Measurements from ENCODE around the gene OR2T29.
"Not testable (repeated sequence)": the region's sequence is repeated elsewhere in the genome, so short reads cannot be mapped to it uniquely, and the experiment has no call there.

The OR2T29 gene

GRCh38 chr1:248585266-248585665 lies 22.7 kb upstream of the OR2T29 start:
- H3K9ac ChIP-seq (ENCODE audit: low read depth in 1 of 2, low read length in 2 of 2): no peak overlapping the region
- no peaks in the 10 kb centered on the region for H3K9me3 ChIP-seq (ENCODE audit: control insufficient read depth in 1 of 2, low read length in 2 of 2)
- no peaks in the 10 kb centered on the region for H3K4me1 ChIP-seq (ENCODE audit: control insufficient read depth in 1 of 2, insufficient read depth in 2 of 2, low read length in 2 of 2)
- H3K36me3 ChIP-seq (ENCODE audit: control insufficient read depth in 1 of 2, insufficient read depth in 2 of 2, low read length in 2 of 2): no peaks in the 10 kb centered on the region
- no peak overlapping the region for H3K4me3 ChIP-seq (ENCODE audit: low read depth in 1 of 2, low read length in 2 of 2)
- no peaks in the 10 kb centered on the region for H3K27me3 ChIP-seq (ENCODE audit: control insufficient read depth in 1 of 2, insufficient read depth in 2 of 2, low read length in 2 of 2)
- H3K27ac ChIP-seq (ENCODE audit: low read depth, low read length): no peak overlapping the region

- H3K36me3 ChIP-seq (ENCODE audit: control insufficient read depth in 1 of 2, insufficient read depth in 2 of 2, low read length in 2 of 2): no peaks in the 10 kb centered on the region
- H3K9me3 ChIP-seq (ENCODE audit: control insufficient read depth in 1 of 2, low read length in 2 of 2): no peaks in the 10 kb centered on the region
- H3K27ac ChIP-seq (ENCODE audit: low read depth, low read length): no peak overlapping the region
- H3K9ac ChIP-seq (ENCODE audit: low read depth in 1 of 2, low read length in 2 of 2): no peak overlapping the region
- no peaks in the 10 kb centered on the region for H3K27me3 ChIP-seq (ENCODE audit: control insufficient read depth in 1 of 2, insufficient read depth in 2 of 2, low read length in 2 of 2)
- H3K4me3 ChIP-seq (ENCODE audit: low read depth in 1 of 2, low read length in 2 of 2): no peak overlapping the region
- H3K4me1 ChIP-seq (ENCODE audit: control insufficient read depth in 1 of 2, insufficient read depth in 2 of 2, low read length in 2 of 2): no peaks in the 10 kb centered on the region
These were observed 13.8 kb upstream of the OR2T29 start for GRCh38 chr1:248576260-248576980.

- H3K9me3 ChIP-seq (ENCODE audit: control insufficient read depth in 1 of 2, low read length in 2 of 2); H3K4me3 ChIP-seq (ENCODE audit: low read depth in 1 of 2, low read length in 2 of 2); H3K36me3 ChIP-seq (ENCODE audit: control insufficient read depth in 1 of 2, insufficient read depth in 2 of 2, low read length in 2 of 2); H3K27ac ChIP-seq (ENCODE audit: low read depth, low read length); H3K9ac ChIP-seq (ENCODE audit: low read depth in 1 of 2, low read length in 2 of 2); H3K4me1 ChIP-seq (ENCODE audit: control insufficient read depth in 1 of 2, insufficient read depth in 2 of 2, low read length in 2 of 2); H3K27me3 ChIP-seq (ENCODE audit: control insufficient read depth in 1 of 2, insufficient read depth in 2 of 2, low read length in 2 of 2): not testable (repeated sequence)
These were observed 12.1 kb upstream of the OR2T29 start, which contains the start of gene OR2T34 for GRCh38 chr1:248574657-248575056. Gene OR2T34 (minus strand): TSS chr1:248574757. CDS start chr1:248574757, 0 bp downstream.

GRCh38 chr1:248573856-248574255 lies 11.3 kb upstream of the OR2T29 start:
- not testable (repeated sequence) for H3K27me3 ChIP-seq (ENCODE audit: control insufficient read depth in 1 of 2, insufficient read depth in 2 of 2, low read length in 2 of 2); H3K9ac ChIP-seq (ENCODE audit: low read depth in 1 of 2, low read length in 2 of 2); H3K4me3 ChIP-seq (ENCODE audit: low read depth in 1 of 2, low read length in 2 of 2); H3K27ac ChIP-seq (ENCODE audit: low read depth, low read length); H3K36me3 ChIP-seq (ENCODE audit: control insufficient read depth in 1 of 2, insufficient read depth in 2 of 2, low read length in 2 of 2); H3K4me1 ChIP-seq (ENCODE audit: control insufficient read depth in 1 of 2, insufficient read depth in 2 of 2, low read length in 2 of 2); H3K9me3 ChIP-seq (ENCODE audit: control insufficient read depth in 1 of 2, low read length in 2 of 2)

- H3K9ac ChIP-seq (ENCODE audit: low read depth in 1 of 2, low read length in 2 of 2); H3K9me3 ChIP-seq (ENCODE audit: control insufficient read depth in 1 of 2, low read length in 2 of 2); H3K27ac ChIP-seq (ENCODE audit: low read depth, low read length); H3K36me3 ChIP-seq (ENCODE audit: control insufficient read depth in 1 of 2, insufficient read depth in 2 of 2, low read length in 2 of 2); H3K27me3 ChIP-seq (ENCODE audit: control insufficient read depth in 1 of 2, insufficient read depth in 2 of 2, low read length in 2 of 2); H3K4me1 ChIP-seq (ENCODE audit: control insufficient read depth in 1 of 2, insufficient read depth in 2 of 2, low read length in 2 of 2); H3K4me3 ChIP-seq (ENCODE audit: low read depth in 1 of 2, low read length in 2 of 2): not testable (repeated sequence)
These were observed 9.5 kb upstream of the OR2T29 start for GRCh38 chr1:248572049-248572448.

GRCh38 chr1:248570811-248571210 lies 8.2 kb upstream of the OR2T29 start:
- H3K36me3 ChIP-seq (ENCODE audit: control insufficient read depth in 1 of 2, insufficient read depth in 2 of 2, low read length in 2 of 2); H3K9ac ChIP-seq (ENCODE audit: low read depth in 1 of 2, low read length in 2 of 2); H3K27ac ChIP-seq (ENCODE audit: low read depth, low read length); H3K4me3 ChIP-seq (ENCODE audit: low read depth in 1 of 2, low read length in 2 of 2); H3K4me1 ChIP-seq (ENCODE audit: control insufficient read depth in 1 of 2, insufficient read depth in 2 of 2, low read length in 2 of 2); H3K27me3 ChIP-seq (ENCODE audit: control insufficient read depth in 1 of 2, insufficient read depth in 2 of 2, low read length in 2 of 2); H3K9me3 ChIP-seq (ENCODE audit: control insufficient read depth in 1 of 2, low read length in 2 of 2): not testable (repeated sequence)

- not testable (repeated sequence) for H3K4me3 ChIP-seq (ENCODE audit: low read depth in 1 of 2, low read length in 2 of 2); H3K36me3 ChIP-seq (ENCODE audit: control insufficient read depth in 1 of 2, insufficient read depth in 2 of 2, low read length in 2 of 2); H3K4me1 ChIP-seq (ENCODE audit: control insufficient read depth in 1 of 2, insufficient read depth in 2 of 2, low read length in 2 of 2); H3K27me3 ChIP-seq (ENCODE audit: control insufficient read depth in 1 of 2, insufficient read depth in 2 of 2, low read length in 2 of 2); H3K9ac ChIP-seq (ENCODE audit: low read depth in 1 of 2, low read length in 2 of 2); H3K9me3 ChIP-seq (ENCODE audit: control insufficient read depth in 1 of 2, low read length in 2 of 2); H3K27ac ChIP-seq (ENCODE audit: low read depth, low read length)
These were observed 6.5 kb upstream of the OR2T29 start for GRCh38 chr1:248569049-248569448.

- not testable (repeated sequence) for H3K9me3 ChIP-seq (ENCODE audit: control insufficient read depth in 1 of 2, low read length in 2 of 2); H3K4me3 ChIP-seq (ENCODE audit: low read depth in 1 of 2, low read length in 2 of 2)
These were observed 3.2 kb upstream of the OR2T29 start for GRCh38 chr1:248565530-248566373.

GRCh38 chr1:248551027-248551426 lies 11.5 kb downstream of the OR2T29 start:
- not testable (repeated sequence) for H3K9ac ChIP-seq (ENCODE audit: low read depth in 1 of 2, low read length in 2 of 2); H3K9me3 ChIP-seq (ENCODE audit: control insufficient read depth in 1 of 2, low read length in 2 of 2); H3K27me3 ChIP-seq (ENCODE audit: control insufficient read depth in 1 of 2, insufficient read depth in 2 of 2, low read length in 2 of 2); H3K4me1 ChIP-seq (ENCODE audit: control insufficient read depth in 1 of 2, insufficient read depth in 2 of 2, low read length in 2 of 2); H3K4me3 ChIP-seq (ENCODE audit: low read depth in 1 of 2, low read length in 2 of 2); H3K27ac ChIP-seq (ENCODE audit: low read depth, low read length); H3K36me3 ChIP-seq (ENCODE audit: control insufficient read depth in 1 of 2, insufficient read depth in 2 of 2, low read length in 2 of 2)

More at GRCh38 chr1:248565530-248566373, 3.2 kb upstream of the OR2T29 start:
- not testable (repeated sequence) for H3K36me3 ChIP-seq (ENCODE audit: control insufficient read depth in 1 of 2, insufficient read depth in 2 of 2, low read length in 2 of 2); H3K4me1 ChIP-seq (ENCODE audit: control insufficient read depth in 1 of 2, insufficient read depth in 2 of 2, low read length in 2 of 2); H3K9ac ChIP-seq (ENCODE audit: low read depth in 1 of 2, low read length in 2 of 2); H3K27me3 ChIP-seq (ENCODE audit: control insufficient read depth in 1 of 2, insufficient read depth in 2 of 2, low read length in 2 of 2); H3K27ac ChIP-seq (ENCODE audit: low read depth, low read length)

GRCh38 chr1:248547383-248547782 lies 15.2 kb downstream of the OR2T29 start:
- H3K27ac ChIP-seq (ENCODE audit: low read depth, low read length); H3K36me3 ChIP-seq (ENCODE audit: control insufficient read depth in 1 of 2, insufficient read depth in 2 of 2, low read length in 2 of 2); H3K9ac ChIP-seq (ENCODE audit: low read depth in 1 of 2, low read length in 2 of 2); H3K9me3 ChIP-seq (ENCODE audit: control insufficient read depth in 1 of 2, low read length in 2 of 2); H3K27me3 ChIP-seq (ENCODE audit: control insufficient read depth in 1 of 2, insufficient read depth in 2 of 2, low read length in 2 of 2); H3K4me1 ChIP-seq (ENCODE audit: control insufficient read depth in 1 of 2, insufficient read depth in 2 of 2, low read length in 2 of 2); H3K4me3 ChIP-seq (ENCODE audit: low read depth in 1 of 2, low read length in 2 of 2): not testable (repeated sequence)

Measured in duodenal mucosa (tissue), 2 donors.